AG10803 (cell line): Measurements from ENCODE around the gene ISM1.

Experiments used
- DNase-seq: peaks from one replicate; pipeline ENCODE4 v3.0.0; 2010; ENCODE audit warnings: low read depth
- H3K4me3 ChIP-seq: 2 replicates; pipeline ENCODE4 v1.5.1; 2011; ENCODE audit warnings: mild to moderate bottlenecking, low read length, control low read depth
- TF ChIP-seq, protein P1 (sequence below): conservative IDR thresholded peaks from 2 replicates; pipeline ENCODE4 v1.5.1; 2011; ENCODE audit warnings: mild to moderate bottlenecking, low read length, control low read depth, inconsistent platforms

ISM1 gene

GRCh38 chr20:13187899-13188298, 33.2 kb upstream of the ISM1 start:
- no peak for DNase-seq
- no peak overlapping the region for H3K4me3 ChIP-seq
- TF ChIP-seq, protein P1, sequence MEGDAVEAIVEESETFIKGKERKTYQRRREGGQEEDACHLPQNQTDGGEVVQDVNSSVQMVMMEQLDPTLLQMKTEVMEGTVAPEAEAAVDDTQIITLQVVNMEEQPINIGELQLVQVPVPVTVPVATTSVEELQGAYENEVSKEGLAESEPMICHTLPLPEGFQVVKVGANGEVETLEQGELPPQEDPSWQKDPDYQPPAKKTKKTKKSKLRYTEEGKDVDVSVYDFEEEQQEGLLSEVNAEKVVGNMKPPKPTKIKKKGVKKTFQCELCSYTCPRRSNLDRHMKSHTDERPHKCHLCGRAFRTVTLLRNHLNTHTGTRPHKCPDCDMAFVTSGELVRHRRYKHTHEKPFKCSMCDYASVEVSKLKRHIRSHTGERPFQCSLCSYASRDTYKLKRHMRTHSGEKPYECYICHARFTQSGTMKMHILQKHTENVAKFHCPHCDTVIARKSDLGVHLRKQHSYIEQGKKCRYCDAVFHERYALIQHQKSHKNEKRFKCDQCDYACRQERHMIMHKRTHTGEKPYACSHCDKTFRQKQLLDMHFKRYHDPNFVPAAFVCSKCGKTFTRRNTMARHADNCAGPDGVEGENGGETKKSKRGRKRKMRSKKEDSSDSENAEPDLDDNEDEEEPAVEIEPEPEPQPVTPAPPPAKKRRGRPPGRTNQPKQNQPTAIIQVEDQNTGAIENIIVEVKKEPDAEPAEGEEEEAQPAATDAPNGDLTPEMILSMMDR, result no peak

DNA sequence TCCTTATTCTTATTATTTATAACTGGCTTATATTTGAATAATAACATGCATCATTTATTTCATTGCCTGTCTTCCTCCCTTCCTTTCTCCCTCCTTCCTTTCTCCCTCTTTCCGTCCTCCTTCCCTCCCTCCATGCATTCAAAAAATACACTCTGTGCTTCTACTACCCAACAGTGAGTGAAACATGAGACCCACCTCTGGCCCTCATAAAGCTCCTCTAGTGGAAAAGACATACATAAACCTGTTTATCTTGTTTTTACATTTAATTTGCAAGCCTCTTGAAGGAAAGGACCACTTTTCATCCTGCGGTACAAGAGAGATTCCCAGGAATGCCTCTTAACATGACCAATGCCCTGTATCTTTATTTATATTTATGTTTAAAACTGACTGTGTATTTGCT, 21.8 kb upstream of the ISM1 start:
- TF ChIP-seq, protein P1, result no peak
- H3K4me3 ChIP-seq, result no peak overlapping the region
- DNase-seq, result no peak

DNA sequence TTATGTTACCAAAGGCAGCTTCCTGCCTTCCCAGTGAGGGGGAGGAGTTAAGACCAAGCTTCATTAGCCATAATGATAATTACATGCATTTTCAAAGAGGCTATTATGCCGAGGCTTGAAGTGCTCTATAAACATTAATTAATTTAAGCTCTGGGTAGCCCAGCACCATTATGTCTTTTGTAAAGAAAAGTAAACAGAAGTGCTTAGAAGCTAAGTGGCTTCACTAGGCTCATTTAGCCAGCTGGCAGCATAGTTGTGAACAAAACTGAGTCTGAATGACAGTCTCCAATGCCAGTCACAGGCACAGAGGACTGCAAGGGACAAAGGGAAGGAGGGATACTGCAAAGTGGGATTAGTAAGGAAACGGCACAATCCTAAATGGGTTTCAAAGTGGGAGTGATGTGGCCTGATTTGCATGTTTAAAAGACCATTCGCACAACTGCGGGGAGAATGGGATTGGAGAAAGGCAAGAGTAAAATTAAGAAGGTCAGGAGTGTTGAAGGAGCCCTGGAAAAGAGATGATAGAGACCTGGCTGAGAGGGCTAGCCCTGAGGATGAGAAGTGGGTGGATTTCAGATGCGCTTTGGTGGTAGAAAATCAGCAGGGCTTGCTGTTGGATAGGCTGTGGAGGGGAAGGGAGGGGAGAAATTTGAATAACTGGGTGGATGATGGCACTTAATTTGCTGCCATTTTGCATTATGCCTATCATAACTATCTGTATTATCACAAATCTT, 20.1 kb upstream of the ISM1 start:
- TF ChIP-seq, protein P1, result no peak
- H3K4me3 ChIP-seq, result no peak overlapping the region
- DNase-seq, result no peak

- DNase-seq, result no peak
- TF ChIP-seq, protein P1, result no peak
- no peak overlapping the region for H3K4me3 ChIP-seq
Observed at GRCh38 chr20:13202565-13202964, 18.5 kb upstream of the ISM1 start.

DNA sequence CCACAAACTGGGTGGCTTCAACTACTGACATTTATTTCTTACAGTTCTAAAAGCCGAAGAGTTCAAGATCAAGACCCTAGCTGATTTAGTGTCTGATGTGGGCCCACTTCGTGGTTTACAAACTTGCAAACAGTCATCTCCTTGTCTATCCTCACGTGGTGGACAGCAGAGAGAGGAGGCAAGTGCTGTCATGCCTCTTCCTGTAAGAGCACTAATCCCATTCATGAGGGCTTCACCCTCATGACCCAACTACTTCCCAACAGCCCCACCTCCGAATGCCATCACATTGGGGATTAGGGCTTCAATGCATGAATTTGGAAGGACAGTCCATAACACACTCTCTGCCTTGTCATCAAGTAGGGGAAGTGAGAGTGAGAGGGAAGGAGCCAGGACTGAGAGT, 15.6 kb upstream of the ISM1 start:
- no peak for DNase-seq
- TF ChIP-seq, protein P1, result no peak
- H3K4me3 ChIP-seq, result no peak overlapping the region

DNA sequence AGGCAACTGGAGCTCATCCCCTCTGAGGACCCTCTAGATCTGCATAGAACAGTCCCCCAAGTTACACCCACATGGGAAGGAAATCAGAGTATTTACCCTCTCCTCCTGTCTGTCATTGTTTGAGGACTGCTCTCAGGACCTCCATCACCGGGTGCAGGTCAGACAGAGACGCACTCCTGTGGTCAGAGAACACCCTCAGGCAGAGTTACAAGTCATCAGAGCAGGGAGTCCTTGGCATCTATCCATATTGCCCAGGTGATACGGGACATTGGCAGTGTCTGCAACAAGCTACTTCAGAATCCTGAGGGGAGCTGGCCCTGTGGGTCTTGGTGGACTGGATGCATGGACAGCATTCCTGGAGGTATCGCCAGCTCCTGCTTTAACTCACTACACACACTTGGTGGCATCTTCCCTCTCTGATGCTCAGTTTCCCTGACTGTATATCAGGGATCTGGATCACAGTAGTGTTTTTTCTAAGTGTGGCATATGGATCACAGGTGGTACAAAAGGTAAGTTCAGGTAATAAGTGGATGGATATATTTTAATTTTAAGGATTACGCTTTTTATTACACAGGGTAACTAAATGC, 15.1 kb upstream of the ISM1 start:
- H3K4me3 ChIP-seq, result no peak overlapping the region
- TF ChIP-seq, protein P1, result no peak
- DNase-seq, result no peak

- TF ChIP-seq, protein P1, result no peak
- H3K4me3 ChIP-seq, result no peak overlapping the region
- DNase-seq, result no peak
Observed at GRCh38 chr20:13207016-13207415, 14.1 kb upstream of the ISM1 start.
